ENCODE data around the gene KNTC1.
"Not testable (repeated sequence)": the region's sequence is repeated elsewhere in the genome, so short reads cannot be mapped to it uniquely, and the experiment has no call there.

The KNTC1 gene

DNA sequence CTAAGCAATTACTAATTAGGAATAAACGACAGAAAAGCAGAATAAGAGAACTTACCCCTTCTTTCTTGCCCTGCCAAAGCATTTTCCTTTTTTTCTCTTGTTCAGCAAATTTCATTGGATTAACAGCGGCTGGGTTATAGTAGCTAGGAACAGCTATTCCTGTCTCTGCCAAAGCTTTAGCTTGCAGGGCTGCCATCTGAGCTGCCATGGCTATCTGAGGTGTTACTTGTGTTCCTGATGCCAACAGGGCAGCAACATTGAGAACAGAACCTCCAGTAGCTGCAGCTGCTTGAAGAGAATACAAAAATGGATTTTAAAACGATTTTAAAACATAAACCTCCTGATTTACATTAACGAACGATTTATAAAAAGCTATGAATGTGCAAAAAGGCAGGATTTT, 18.9 kb upstream of the KNTC1 start:
- DNase-seq, result no peak

DNA sequence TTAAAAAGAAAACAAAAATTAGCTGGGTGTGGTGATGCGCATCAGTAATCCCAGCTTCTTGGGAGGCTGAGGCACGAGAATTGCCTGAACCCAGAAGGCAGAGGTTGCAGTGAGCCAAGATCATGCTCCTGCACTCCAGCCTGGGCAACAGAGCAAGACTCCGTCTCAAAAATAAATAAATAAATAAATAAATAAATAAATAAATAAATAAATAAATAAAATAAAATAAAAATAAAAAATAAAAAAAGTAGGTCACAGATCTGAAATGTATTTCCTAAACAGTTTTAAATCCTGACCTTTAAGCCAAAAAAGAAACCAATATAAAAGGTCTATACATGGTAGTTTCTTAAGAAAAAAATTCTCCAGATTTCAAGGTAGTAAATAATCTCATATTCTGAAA, 14.0 kb upstream of the KNTC1 start:
- DNase-seq, result not testable (repeated sequence)

- DNase-seq, result no peak
These were observed 13.4 kb upstream of the KNTC1 start for GRCh38 chr12:122513660-122514059.

DNA sequence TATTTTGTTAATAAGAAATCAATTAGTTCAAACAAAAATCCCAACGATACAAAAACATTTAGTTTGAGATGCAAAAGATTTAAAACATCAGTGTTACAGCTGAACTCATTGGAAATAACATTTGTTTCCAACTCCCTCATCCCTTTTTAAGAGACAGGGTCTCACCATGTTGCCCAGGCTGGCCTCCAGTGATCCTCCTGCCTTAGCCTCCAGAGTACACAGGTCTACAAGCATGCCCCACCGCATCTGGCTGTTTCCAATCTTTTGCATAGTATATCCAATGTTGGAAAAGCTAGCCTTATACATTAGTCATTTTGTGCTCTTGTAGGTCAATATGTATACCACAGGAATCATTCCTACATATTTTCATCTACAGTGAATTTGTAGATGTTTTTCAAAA, 11.8 kb upstream of the KNTC1 start:
- no peak for DNase-seq

- DNase-seq, result no peak
These were observed 10.3 kb upstream of the KNTC1 start for GRCh38 chr12:122516544-122517361.

- DNase-seq, result no peak
These were observed 9.2 kb upstream of the KNTC1 start for GRCh38 chr12:122517877-122518276.

GRCh38 chr12:122518908-122519307, 8.1 kb upstream of the KNTC1 start:
- no peak for DNase-seq

DNA sequence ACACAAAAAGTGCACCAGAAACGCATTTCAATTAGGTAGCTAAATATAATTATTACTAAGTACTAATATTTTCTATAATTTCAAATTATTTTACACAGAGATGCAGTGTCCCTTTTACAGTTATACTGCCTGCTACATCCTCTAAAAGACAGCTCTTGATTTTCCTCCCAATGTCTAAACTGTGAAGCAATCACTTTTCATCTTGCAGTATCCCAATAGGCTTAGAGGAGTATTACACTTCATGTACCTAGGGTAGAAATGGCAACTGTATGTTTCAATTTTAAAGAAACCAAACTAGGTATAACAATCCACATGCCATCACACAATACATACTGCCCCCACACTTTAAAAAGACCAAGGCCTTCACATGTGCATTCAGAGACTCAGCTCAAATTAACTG, 7.6 kb upstream of the KNTC1 start:
- no peak for DNase-seq

DNA sequence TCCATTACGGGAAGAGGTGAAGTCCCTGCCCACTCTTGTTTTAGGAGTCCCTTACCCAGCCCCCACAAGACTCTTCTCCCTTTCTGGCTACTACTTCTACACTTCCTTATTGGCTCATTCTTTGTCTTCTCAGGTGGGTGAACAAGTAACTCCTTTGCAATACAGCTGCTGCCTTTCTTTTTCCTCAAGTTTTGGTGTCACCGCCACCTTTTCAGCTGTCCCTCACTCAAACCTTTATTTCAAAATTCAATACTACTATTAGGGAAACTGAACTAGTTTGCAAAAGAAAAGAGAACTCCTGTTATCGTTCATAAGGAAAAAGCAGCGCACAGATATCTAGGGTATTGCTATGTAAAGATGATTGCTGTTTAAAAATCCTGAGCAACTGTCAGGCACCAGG, 6.4 kb upstream of the KNTC1 start:
- no peak for DNase-seq

GRCh38 chr12:122523280-122523679, 3.8 kb upstream of the KNTC1 start:
- no peak for DNase-seq

GRCh38 chr12:122523846-122524718, 3.0 kb upstream of the KNTC1 start:
- no peak for DNase-seq

GRCh38 chr12:122527478-122527944, 462 bp downstream of the KNTC1 start:
- no peak for DNase-seq

DNA sequence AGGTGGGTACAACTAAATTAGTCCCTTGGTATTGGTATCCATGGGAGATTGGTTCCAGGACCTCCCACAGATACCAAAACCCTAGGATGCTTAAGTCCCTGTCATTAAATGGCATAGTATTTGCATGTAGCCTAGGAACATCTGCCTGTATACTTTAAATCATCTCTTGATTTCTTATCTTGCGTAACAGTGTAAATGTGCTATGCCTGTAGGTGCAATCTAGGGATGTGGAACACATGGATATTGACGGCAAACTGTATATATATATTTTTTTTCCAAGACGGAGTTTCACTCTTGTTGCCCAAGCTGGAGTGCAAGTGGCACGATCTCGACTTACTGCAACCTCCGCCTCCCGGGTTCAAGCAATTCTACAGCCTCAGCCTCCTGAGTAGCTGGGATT, 1.5 kb downstream of the KNTC1 start:
- DNase-seq, result no peak

- no peak for DNase-seq
These were observed 1.9 kb downstream of the KNTC1 start for GRCh38 chr12:122528992-122529391.

DNA sequence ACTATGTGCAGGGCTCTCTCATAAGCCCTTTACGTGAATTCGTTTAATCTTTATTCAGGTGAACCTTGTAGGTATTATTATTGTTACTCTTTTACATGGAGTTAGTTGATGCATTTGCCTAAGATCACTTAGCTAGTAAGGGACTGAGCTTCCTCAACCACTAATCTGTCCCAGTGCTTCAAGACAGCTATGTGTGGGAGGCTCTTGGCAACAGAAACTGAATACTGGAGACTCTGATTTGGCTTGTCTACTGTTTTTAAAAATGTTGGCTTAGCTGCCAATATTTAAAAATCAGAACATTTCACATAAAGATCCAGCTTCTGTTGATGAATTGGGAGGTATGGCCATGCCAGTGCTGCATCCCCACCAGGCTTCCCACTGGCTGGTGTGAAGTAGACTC, 6.8 kb downstream of the KNTC1 start:
- no peak for DNase-seq

GRCh38 chr12:122537021-122537420, 10.0 kb downstream of the KNTC1 start:
- DNase-seq, result no peak

GRCh38 chr12:122538496-122538895, 11.4 kb downstream of the KNTC1 start:
- no peak for DNase-seq

DNA sequence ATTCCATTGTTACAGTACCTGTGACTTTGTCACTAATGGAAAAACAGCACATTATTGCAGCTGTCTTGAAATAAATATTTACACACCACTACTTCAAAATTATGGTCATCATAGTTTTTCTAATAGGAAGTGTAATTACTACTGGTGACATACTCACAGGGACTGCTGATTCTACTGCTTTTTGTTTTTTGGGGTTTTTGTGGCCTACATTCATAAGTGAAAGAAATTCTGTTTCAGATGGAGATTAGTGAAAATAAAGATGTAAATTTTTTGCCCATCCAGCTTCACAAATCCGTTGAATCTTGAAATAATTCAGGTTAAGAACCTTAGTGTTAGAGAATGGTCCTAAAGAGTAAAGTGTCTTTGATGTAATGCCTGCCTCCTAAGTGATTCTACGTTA, 17.5 kb downstream of the KNTC1 start:
- no peak for DNase-seq

DNA sequence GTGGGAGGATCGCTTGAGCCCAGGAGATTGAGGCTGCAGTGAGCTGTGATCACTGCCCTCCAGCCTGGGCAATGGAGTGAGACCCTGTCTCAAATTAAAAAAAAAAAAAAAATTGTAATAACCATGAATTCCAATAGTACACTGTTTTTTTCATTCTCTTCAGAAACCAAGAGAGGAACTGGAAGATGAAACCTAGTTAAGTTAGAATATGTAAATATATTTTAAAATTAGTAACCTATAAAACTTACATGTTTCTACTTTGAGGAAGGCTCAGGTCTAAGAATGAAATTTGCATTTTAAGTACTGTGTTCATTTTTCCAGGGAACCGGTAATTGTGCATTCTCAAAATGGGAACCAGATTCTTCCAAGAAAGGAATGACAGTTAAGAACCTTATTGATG, 18.8 kb downstream of the KNTC1 start:
- DNase-seq, result no peak

DNA sequence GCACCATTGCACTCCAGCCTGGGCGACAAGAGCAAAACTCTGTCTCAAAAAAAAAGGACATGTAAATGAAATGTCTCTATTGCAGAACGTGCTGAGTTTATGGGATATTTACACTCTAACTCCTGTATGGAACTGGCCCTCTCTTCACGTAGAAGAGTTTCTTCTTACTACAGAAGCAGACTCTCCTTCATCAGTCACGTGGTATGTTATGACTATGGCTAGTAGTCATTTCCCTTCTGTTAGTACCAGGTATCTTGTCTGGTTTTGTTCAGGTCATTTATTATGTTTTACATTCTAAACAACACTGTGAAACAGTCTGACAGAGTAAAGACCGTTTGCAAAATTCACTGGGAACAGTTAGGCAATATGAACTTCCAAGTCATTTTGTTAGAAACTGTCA, 20.3 kb downstream of the KNTC1 start:
- DNase-seq, result no peak

- DNase-seq, result no peak
These were observed 31.9 kb downstream of the KNTC1 start for GRCh38 chr12:122558745-122559641.

DNA sequence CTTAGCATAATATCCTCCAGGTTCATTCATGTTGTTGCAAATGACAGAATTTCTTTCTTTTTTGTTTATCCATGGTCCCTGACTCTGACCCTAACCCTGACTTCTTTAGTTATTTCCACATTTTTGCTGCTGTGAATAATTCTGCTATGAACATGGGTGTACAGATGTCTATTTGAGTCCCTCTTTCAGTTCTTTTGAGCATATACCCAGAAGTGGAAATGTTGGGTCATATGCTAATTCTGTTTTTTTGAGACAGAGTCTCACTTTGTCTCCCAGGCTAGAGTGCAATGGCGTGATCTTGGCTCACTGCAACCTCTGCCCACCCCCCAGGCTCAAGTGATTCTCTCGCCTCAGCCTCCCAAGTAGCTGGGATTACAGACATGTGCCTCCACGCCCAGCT, 33.1 kb downstream of the KNTC1 start:
- DNase-seq, result no peak

DNA sequence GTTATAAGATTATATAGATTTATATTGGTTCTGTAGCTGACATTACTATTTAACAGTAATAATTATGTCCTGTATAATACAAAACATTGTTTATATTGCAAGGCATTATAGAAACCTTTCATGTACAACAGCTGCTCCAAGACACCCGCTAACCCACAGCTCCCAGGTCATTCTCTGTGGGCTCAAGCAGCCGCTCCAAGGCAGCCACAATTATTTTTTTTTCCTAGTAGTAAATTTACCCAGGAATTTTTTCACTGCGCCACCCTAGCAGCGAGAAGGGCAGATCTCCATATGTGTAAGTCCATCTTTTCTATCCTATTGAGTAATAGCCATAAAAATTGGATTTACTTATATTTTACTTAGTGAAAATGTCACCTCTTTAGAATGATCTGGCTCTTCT, 36.3 kb downstream of the KNTC1 start:
- DNase-seq, result no peak

Measured in right kidney (tissue), 1 donor.